ENCODE results near the gene GGCT. TPM values are rescaled to one million over a fixed set of nuclear protein-coding genes. Genes with fewer than 3 reads are reported as not detected.
"Not testable (repeated sequence)": the region's sequence is repeated elsewhere in the genome, so short reads cannot be mapped to it uniquely, and the experiment has no call there.

The GGCT gene
- total and polyA plus RNA-seq, 9 donors = 35.1 to 43.0 (median 37.8) TPM

DNA sequence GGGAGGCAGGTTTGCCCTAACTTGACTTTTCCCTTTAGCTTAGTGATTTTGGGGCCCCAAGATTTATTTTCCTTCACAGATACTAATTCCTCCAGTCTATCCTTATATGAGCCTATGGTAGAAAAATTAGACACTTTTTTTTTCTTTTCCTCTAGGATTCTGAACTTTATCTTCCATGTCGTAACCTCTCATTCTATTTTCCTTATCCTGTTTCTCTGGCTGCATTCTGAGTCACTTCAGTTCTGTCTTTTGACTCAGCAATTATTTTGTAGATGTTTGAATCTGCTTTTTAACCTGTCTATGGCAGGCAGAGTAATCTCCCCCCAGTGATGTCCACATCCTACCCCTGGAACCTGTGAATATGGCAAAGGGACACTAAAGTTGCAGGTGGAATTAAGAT, 19.0 kb downstream of the GGCT start:
- DNase-seq = no peak
- Histone ChIP-seq H3K27me3 (ENCODE audit: control insufficient read depth, insufficient read depth, low read length) (no peaks in the 10 kb centered on the region), H3K4me1 (ENCODE audit: control insufficient read depth, insufficient read depth, low read length) (no peaks in the 10 kb centered on the region), H3K9me3 (replicated peaks; ENCODE audit: control insufficient read depth, low read depth, low read length) (peaks cover 4% of the 10 kb centered on the region), H3K4me3 (ENCODE audit: low read length) (no peak overlapping the region), H3K36me3 (ENCODE audit: control insufficient read depth, insufficient read depth, low read length) (no peaks in the 10 kb centered on the region), H3K27ac (ENCODE audit: low read length) (no peak overlapping the region)
- no CpG with 5 or more reads among the region's 1 CpG for WGBS (ENCODE audit: insufficient coverage)

DNA sequence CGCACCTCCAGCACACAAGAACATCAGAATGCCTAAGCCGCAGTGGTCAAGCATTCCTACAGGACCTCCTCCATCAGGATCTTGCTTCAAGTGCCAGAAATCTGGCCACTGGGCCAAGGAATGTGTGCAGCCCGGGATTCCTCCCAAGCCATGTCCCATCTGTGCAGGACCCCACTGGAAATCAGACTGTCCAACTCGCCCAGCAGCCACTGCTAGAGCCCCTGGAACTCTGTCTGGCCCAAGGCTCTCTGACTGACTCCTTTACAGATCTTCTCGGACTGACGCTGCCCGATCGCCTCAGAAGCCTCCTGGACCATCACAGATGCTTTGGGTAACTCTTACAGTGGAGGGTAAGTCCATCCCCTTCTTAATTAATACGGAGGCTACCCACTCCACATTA, 23.2 kb downstream of the GGCT start:
- H3K4me1 ChIP-seq (ENCODE audit: control insufficient read depth, insufficient read depth, low read length) = peaks cover 16% of the 10 kb centered on the region
- not testable (repeated sequence) for DNase-seq; H3K4me3 ChIP-seq (ENCODE audit: low read length); H3K27me3 ChIP-seq (ENCODE audit: control insufficient read depth, insufficient read depth, low read length); H3K27ac ChIP-seq (ENCODE audit: low read length); H3K9me3 ChIP-seq (replicated peaks; ENCODE audit: control insufficient read depth, low read depth, low read length); H3K36me3 ChIP-seq (ENCODE audit: control insufficient read depth, insufficient read depth, low read length)
- WGBS (ENCODE audit: insufficient coverage) = 92% methylated on average over 4 of the region's 9 CpGs

DNA sequence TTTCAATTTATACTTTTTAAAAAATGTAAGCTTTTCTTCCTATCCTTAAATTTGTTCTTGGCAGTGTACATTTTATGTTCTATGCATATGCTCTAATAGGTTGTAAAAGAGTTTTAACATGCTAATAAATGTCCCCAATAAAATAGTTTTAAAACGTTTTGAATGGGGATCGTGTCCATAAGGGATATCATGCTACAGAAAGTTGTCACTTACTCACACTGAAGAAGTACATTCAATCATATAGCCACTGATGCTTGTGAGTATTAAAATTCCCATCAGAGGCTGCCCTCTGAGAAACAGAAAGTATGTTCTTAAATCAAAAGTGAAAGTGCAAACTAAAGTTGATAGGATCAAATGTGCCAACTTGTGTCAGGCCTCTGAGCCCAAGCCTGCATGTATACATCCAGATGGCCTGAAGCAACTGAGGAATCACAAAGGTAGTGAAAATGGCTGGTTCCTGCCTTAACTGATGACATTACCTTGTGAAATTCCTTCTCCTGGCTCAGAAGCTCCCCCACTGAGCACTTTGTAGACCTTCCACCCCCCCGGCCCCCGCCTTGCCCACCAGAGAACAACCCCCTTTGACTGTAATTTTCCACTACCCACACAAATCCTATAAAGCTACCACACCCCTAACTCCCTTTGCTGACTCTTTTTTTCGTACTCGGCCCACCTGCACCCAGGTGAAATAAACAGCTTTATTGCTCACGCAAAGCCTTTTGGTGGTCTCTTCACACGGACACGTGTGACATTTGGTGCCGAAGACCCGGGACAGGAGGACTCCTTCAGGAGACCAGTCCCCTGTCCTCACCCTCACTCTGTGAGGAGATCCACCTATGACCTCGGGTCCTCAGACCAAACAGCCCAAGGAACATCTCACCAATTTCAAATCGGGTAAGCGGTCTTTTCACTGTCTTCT, 25.2 kb downstream of the GGCT start:
- H3K27ac ChIP-seq (ENCODE audit: low read length) = peak overlapping the region; percentile 98
- peak overlapping the region; percentile 84 for H3K4me3 ChIP-seq (ENCODE audit: low read length)
- DNase-seq = peak; percentile 63
- no peaks in the 10 kb centered on the region for H3K9me3 ChIP-seq (replicated peaks; ENCODE audit: control insufficient read depth, low read depth, low read length)
- no peaks in the 10 kb centered on the region for H3K27me3 ChIP-seq (ENCODE audit: control insufficient read depth, insufficient read depth, low read length)
- 85% methylated on average over 10 of the region's 14 CpGs for WGBS (ENCODE audit: insufficient coverage)
- H3K36me3 ChIP-seq (ENCODE audit: control insufficient read depth, insufficient read depth, low read length) = peaks cover 3% of the 10 kb centered on the region
- H3K4me1 ChIP-seq (ENCODE audit: control insufficient read depth, insufficient read depth, low read length) = peaks cover 23% of the 10 kb centered on the region

DNA sequence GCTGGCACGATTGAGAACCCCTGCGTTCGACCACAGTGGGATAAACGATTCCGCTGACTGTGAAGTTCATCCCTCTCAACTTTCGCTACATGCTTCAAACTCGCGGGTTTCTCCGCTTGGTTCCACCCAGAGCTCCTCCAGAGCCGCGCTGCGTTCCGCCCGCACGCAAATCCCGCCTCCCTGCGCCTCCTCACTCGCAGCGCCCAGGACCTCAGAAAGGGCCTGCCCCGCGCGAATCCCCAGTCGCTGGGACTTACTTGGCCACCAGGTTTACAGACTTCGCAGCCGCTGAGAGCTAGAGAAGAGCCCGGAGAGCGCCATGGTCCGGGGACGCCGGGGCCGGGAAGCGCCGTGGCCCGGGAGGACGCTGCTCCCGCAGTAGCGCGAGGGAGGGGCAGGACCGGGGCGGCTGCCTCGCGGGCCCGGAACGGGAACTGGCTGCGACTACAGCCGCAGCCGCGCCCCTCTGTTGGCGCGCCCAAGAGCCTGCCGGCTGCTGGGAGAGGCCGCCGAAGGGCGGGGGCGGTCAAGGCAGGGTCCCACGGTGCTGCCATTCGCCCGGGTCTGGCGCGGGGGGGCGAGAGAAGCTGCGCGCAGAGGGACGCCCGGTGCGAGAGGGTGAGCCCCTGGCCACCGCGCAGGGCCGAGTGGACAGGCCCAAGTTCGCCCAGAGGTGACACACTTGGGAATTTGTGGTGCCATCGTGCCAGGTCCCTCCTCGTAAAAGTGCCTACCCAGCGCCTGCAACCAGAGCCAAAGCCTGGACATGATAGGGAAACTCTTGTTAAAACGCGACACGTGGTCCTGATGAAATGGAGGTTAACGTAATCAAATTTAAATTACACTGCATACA, 26.1 kb downstream of the GGCT start, which contains the start of gene NOD1:
NOD1 (minus strand) TSS at position 436 of the 853 bp plus-strand sequence. CDS start 21,863 bp downstream, outside the sequence.
- H3K4me3 ChIP-seq (ENCODE audit: low read length) = peak within 1 kb of the TSS; percentile 84
- H3K9me3 ChIP-seq (replicated peaks; ENCODE audit: control insufficient read depth, low read depth, low read length) = no peaks in the 10 kb centered on the region
- H3K4me1 ChIP-seq (ENCODE audit: control insufficient read depth, insufficient read depth, low read length) = peaks cover 23% of the 10 kb centered on the region
- peak within 1 kb of the TSS; percentile 98 for H3K27ac ChIP-seq (ENCODE audit: low read length)
- H3K36me3 ChIP-seq (ENCODE audit: control insufficient read depth, insufficient read depth, low read length) = peaks cover 3% of the 10 kb centered on the region
- DNase-seq = peak; percentile 91
- no peaks in the 10 kb centered on the region for H3K27me3 ChIP-seq (ENCODE audit: control insufficient read depth, insufficient read depth, low read length)
- WGBS (ENCODE audit: insufficient coverage) = under 1% methylated on average over 70 of the region's 77 CpGs

DNA sequence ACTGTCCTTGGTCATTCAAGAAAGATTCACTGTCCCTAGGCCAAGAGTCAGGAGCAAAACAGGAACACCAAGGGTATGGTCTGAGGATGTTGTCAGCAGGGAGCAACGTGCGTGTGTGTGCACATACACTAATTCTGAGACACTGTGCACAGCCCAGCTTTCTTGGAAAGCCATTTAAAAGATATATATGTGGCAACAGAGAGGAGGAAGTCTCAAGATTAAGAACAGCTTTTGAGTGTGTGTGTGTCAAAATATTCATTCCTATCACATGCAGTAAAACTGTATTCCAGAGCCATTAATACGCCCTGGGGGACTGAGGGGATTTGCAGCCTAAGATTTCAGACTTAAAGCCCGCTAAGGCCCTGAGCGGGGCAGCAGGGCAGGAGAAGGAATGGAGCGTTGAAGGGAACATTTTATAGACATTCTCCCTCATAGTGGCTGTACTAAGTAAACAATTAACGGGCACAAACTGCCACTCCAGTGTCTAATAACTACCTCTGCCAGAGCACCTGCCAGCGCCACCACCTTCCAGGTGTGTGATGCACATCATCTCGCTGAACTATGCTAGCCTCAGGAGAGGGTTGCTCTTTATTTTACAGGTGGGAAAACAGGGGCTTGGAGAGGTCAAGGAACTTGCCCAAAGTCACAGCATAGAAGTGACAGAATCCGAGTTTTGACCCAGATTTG, 28.0 kb downstream of the GGCT start:
- DNase-seq = peak; percentile 56
- Histone ChIP-seq H3K9me3 (replicated peaks; ENCODE audit: control insufficient read depth, low read depth, low read length) (no peaks in the 10 kb centered on the region), H3K27me3 (ENCODE audit: control insufficient read depth, insufficient read depth, low read length) (no peaks in the 10 kb centered on the region), H3K36me3 (ENCODE audit: control insufficient read depth, insufficient read depth, low read length) (peaks cover 5% of the 10 kb centered on the region), H3K4me1 (ENCODE audit: control insufficient read depth, insufficient read depth, low read length) (peaks cover 31% of the 10 kb centered on the region), H3K27ac (ENCODE audit: low read length) (peak overlapping the region; percentile 23), H3K4me3 (ENCODE audit: low read length) (no peak overlapping the region)
- WGBS (ENCODE audit: insufficient coverage) = 35% methylated on average over 5 of the region's 10 CpGs

DNA sequence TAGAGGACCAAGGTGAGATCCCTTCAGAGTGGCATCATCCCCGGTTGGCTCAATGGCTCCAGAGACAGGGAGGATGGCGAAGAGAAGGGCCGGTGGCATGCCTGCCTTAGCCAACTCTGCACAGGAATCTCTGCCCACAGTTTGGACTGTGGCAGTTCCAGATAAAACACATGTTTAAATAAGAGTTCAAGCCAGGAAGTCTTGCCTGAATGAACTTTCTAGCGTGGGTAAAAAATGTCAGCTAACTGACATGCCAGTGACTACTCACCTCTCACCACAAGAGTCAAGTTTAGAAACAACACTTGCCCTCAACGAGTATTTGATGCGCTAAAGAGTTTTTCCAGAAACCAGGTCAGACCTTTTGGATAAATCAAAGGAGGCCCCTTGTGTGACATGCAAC, 29.0 kb downstream of the GGCT start:
- peaks cover 5% of the 10 kb centered on the region for H3K36me3 ChIP-seq (ENCODE audit: control insufficient read depth, insufficient read depth, low read length)
- H3K4me1 ChIP-seq (ENCODE audit: control insufficient read depth, insufficient read depth, low read length) = peaks cover 41% of the 10 kb centered on the region
- no peak overlapping the region for H3K4me3 ChIP-seq (ENCODE audit: low read length)

DNA sequence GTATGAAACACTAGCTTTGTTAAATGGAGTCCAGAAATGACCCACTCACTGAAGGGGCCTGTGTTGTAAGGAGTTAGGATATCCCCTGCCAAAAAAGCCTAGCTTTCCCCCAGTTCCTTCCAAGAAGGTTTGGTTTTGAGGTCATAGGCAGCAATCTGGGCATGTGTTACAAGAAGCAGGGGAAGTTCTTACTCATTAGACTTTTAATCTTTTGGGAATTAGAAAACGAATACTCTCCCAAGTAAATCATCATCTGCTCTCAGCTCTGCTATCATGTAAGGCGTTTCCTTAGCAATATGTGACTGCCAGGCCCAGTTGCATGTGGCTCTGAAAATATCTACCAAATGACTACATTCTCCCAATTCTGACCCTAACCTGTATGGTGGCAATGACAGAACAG, 29.7 kb downstream of the GGCT start:
- no peak overlapping the region for H3K4me3 ChIP-seq (ENCODE audit: low read length)
- DNase-seq = peak; percentile 75
- peaks cover 5% of the 10 kb centered on the region for H3K36me3 ChIP-seq (ENCODE audit: control insufficient read depth, insufficient read depth, low read length)
- H3K9me3 ChIP-seq (replicated peaks; ENCODE audit: control insufficient read depth, low read depth, low read length) = no peaks in the 10 kb centered on the region
- no CpG with 5 or more reads among the region's 2 CpGs for WGBS (ENCODE audit: insufficient coverage)
- no peak overlapping the region for H3K27ac ChIP-seq (ENCODE audit: low read length)
- peaks cover 48% of the 10 kb centered on the region for H3K4me1 ChIP-seq (ENCODE audit: control insufficient read depth, insufficient read depth, low read length)
- H3K27me3 ChIP-seq (ENCODE audit: control insufficient read depth, insufficient read depth, low read length) = no peaks in the 10 kb centered on the region

More for the DNA sequence above, 29.0 kb downstream of the GGCT start:
- Histone ChIP-seq H3K27me3 (ENCODE audit: control insufficient read depth, insufficient read depth, low read length) (no peaks in the 10 kb centered on the region), H3K9me3 (replicated peaks; ENCODE audit: control insufficient read depth, low read depth, low read length) (no peaks in the 10 kb centered on the region), H3K27ac (ENCODE audit: low read length) (no peak overlapping the region)
- 75% methylated on average over 3 of the region's 6 CpGs for WGBS (ENCODE audit: insufficient coverage)
- DNase-seq = no peak

DNA sequence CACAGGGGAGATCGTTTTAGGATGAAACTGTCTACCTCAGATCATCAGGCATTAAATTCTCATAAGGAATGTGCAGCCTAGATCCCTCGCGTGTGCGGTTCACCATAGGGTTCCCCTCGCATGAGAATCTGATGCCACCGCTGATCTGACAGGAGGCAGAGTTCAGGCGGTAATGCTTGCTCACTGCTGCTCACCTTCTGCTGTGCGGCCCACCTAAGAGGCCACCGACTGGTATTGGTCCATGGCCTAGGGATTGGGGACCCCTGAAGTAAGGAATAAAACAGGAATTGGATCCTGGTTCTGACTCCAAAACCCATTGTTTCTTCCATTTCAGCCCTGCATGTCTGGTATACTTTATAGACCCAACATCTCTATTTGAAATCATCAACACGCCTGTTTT, 30.1 kb downstream of the GGCT start:
- Histone ChIP-seq H3K27ac (ENCODE audit: low read length) (no peak overlapping the region), H3K9me3 (replicated peaks; ENCODE audit: control insufficient read depth, low read depth, low read length) (no peaks in the 10 kb centered on the region), H3K36me3 (ENCODE audit: control insufficient read depth, insufficient read depth, low read length) (peaks cover 5% of the 10 kb centered on the region), H3K4me3 (ENCODE audit: low read length) (no peak overlapping the region), H3K4me1 (ENCODE audit: control insufficient read depth, insufficient read depth, low read length) (peaks cover 52% of the 10 kb centered on the region), H3K27me3 (ENCODE audit: control insufficient read depth, insufficient read depth, low read length) (no peaks in the 10 kb centered on the region)
- WGBS (ENCODE audit: insufficient coverage) = 100% methylated on average over 7 of the region's 10 CpGs
- no peak for DNase-seq

DNA sequence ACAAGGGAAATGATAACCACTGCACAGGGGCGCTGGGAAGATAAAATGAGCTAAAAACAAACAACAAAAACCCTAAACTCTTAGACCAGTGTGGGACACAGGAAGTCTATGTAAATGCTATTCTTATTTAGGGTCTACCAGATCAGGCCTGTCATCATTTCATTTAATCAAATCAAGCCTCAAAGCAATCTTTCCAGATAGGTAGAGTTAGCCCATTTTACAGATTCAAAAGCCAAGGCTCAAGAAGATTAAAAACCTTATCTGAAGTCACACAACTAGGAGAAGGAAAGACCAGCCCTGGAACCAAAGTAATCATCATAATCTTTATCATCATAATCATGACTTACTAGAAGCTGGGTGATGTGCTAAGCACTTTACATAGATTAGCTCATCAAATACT, 30.7 kb downstream of the GGCT start:
- Histone ChIP-seq H3K27ac (ENCODE audit: low read length) (no peak overlapping the region), H3K27me3 (ENCODE audit: control insufficient read depth, insufficient read depth, low read length) (no peaks in the 10 kb centered on the region), H3K36me3 (ENCODE audit: control insufficient read depth, insufficient read depth, low read length) (peaks cover 5% of the 10 kb centered on the region), H3K9me3 (replicated peaks; ENCODE audit: control insufficient read depth, low read depth, low read length) (no peaks in the 10 kb centered on the region), H3K4me1 (ENCODE audit: control insufficient read depth, insufficient read depth, low read length) (peaks cover 55% of the 10 kb centered on the region), H3K4me3 (ENCODE audit: low read length) (no peak overlapping the region)
- DNase-seq = no peak
- no CpG with 5 or more reads among the region's 1 CpG for WGBS (ENCODE audit: insufficient coverage)
